Thymus (tissue), 11 donors: ENCODE results near the gene USP7. TPM values are rescaled to one million over a fixed set of nuclear protein-coding genes. Genes with fewer than 3 reads are reported as not detected.
A peak's percentile ranks its signal among the peaks of the same experiment; 100 is the strongest.

ENCODE experiments used
- DNase-seq, 9 donors: peaks; one replicate each; pipeline ENCODE4 v3.0.0-alpha.2; 2013; ENCODE audit warnings: low spot score in 9 of 9, low read depth in 6 of 9, missing footprints in 1 of 9
- H3K27ac ChIP-seq, 2 donors: one replicate each; pipeline ENCODE4 v1.5.1; 2013; ENCODE audit warnings: control low read depth in 1 of 2, low read depth in 1 of 2, low read length in 1 of 2, mild to moderate bottlenecking in 1 of 2, moderate library complexity in 1 of 2
- H3K27me3 ChIP-seq, 2 donors: one replicate each; pipeline ENCODE4 v1.5.1; 2013; ENCODE audit warnings: low read length in 1 of 2; ENCODE audit not compliant: control insufficient read depth in 2 of 2, insufficient read depth in 1 of 2
- H3K36me3 ChIP-seq, 2 donors: one replicate each; pipeline ENCODE4 v1.5.1; 2013; ENCODE audit warnings: low read length in 1 of 2, mild to moderate bottlenecking in 1 of 2, moderate library complexity in 1 of 2; ENCODE audit not compliant: control insufficient read depth in 2 of 2, insufficient read depth in 2 of 2
- H3K4me1 ChIP-seq, 2 donors: one replicate each; pipeline ENCODE4 v1.5.1; 2013; ENCODE audit warnings: low read length in 2 of 2; ENCODE audit not compliant: control insufficient read depth in 2 of 2, insufficient read depth in 2 of 2
- H3K4me3 ChIP-seq, 2 donors: one replicate each; pipeline ENCODE4 v1.5.1; 2013; ENCODE audit warnings: low read length in 2 of 2, control low read depth in 1 of 2, mild to moderate bottlenecking in 1 of 2
- H3K9me3 ChIP-seq, 2 donors: one replicate each; pipeline ENCODE4 v1.5.1; 2013; ENCODE audit warnings: low read length in 1 of 2, mild to moderate bottlenecking in 1 of 2; ENCODE audit not compliant: control insufficient read depth in 2 of 2, insufficient read depth in 1 of 2
- WGBS: extraction: QIAGEN DNeasy Blood & Tissue Kit; methylation state at CpG from one replicate; pipeline ENCODE4 v1.1.7; 2013; 5-methylcytosine and 5-hydroxymethylcytosine counted together
- polyA plus RNA-seq: library from polyadenylated mRNA; stranded (reverse); fragments of 200-250 nt; gene quantifications from one replicate; pipeline ENCODE4 v1.2.3, GENCODE V29; 2013
- total RNA-seq: library from RNA; stranded (reverse); fragments of 120-200 nt; gene quantifications from one replicate; pipeline ENCODE4 v1.2.4, GENCODE V29; 2013
- donor health status: healthy.

USP7 gene
- total and polyA plus RNA-seq, 2 donors, result 58.3 to 75.1 TPM

DNA sequence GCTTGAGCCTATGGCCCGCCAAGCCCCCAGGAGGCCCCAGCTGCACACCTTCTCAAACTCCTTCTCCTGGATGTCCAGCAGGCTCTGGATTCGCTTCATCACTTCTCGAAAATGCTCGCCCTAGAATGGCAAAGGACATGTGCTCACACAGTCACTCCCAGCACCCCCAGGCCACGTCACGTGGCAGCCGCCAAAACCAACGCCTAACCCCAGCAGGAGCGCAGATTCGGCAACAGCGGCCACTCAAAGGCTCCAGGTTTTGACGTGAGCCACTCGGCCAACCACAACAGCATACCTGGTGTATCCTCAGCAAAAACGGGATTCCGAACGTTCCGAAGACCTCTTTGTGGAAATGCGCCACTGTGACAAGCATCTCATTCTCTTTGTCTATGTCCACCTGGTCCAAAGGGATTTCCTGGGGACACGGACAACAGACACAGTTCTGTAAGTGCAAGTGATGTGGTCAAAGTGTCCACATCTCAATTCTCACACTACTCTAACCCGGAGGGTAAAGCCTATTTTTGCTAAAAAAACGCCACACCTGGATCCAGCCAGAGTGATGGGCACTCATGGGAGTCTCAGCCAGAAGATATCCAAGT lies 68.9 kb downstream of the USP7 start:
- Histone ChIP-seq H3K9me3 (no peaks in the 10 kb centered on the region), H3K4me1 (no peaks in the 10 kb centered on the region), H3K27me3 (no peaks in the 10 kb centered on the region), H3K4me3 (no peak overlapping the region), H3K27ac (no peak overlapping the region), H3K36me3 (peaks cover 90 to 94% of the 10 kb centered on the region in 2 donors)
- WGBS, result 98% methylated on average over 21 of the region's 21 CpGs
- no peak for DNase-seq

- no peak for DNase-seq
- no peaks in the 10 kb centered on the region for H3K9me3 ChIP-seq
- H3K36me3 ChIP-seq, result peaks cover 90 to 92% of the 10 kb centered on the region in 2 donors
- H3K4me3 ChIP-seq, result no peak overlapping the region
- H3K27me3 ChIP-seq, result no peaks in the 10 kb centered on the region
- 94% methylated on average over 14 of the region's 14 CpGs for WGBS
- H3K27ac ChIP-seq, result no peak overlapping the region
- H3K4me1 ChIP-seq, result no peaks in the 10 kb centered on the region
Measured at GRCh38 chr16:8893976-8894690, 69.6 kb downstream of the USP7 start.

DNA sequence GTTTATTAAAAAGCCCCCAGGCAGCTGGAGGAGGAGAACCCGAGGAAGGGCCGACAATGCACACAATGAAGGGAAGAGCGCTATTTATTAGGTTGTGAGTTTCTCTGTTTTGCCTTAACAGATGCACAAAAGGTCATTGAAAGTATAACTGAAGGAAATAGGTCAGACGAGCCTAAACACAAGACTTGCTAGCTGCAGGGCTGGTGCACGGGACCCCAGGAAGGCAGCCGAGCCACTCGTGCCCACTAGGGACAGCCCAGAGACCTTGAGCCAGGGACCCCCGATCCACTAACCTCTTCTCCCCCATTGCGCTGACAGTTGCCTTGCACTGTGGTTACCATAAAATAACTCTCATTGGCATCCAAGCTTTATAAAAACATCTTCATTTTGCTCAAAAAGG lies 70.3 kb downstream of the USP7 start:
- no peaks in the 10 kb centered on the region for H3K9me3 ChIP-seq
- no peaks in the 10 kb centered on the region for H3K27me3 ChIP-seq
- no peak overlapping the region for H3K27ac ChIP-seq
- no peak overlapping the region for H3K4me3 ChIP-seq
- WGBS, result 96% methylated on average over 9 of the region's 9 CpGs
- no peak for DNase-seq
- peaks cover 87 to 89% of the 10 kb centered on the region in 2 donors for H3K36me3 ChIP-seq
- H3K4me1 ChIP-seq, result no peaks in the 10 kb centered on the region

- peak overlapping the region in 1 of 2 donors; percentile 78 for H3K27ac ChIP-seq
- H3K4me1 ChIP-seq, result no peaks in the 10 kb centered on the region
- peaks cover 83% of the 10 kb centered on the region in 2 donors for H3K36me3 ChIP-seq
- H3K4me3 ChIP-seq, result no peak overlapping the region
- H3K9me3 ChIP-seq, result no peaks in the 10 kb centered on the region
- H3K27me3 ChIP-seq, result no peaks in the 10 kb centered on the region
- no peak for DNase-seq
- 96% methylated on average over 16 of the region's 16 CpGs for WGBS
Measured at GRCh38 chr16:8892101-8892575, 71.6 kb downstream of the USP7 start.

GRCh38 chr16:8890549-8890921 lies 73.2 kb downstream of the USP7 start:
- H3K9me3 ChIP-seq, result no peaks in the 10 kb centered on the region
- H3K27me3 ChIP-seq, result peaks cover 0 to 13% of the 10 kb centered on the region in 2 donors
- no peak for DNase-seq
- no peak overlapping the region for H3K4me3 ChIP-seq
- no peak overlapping the region for H3K27ac ChIP-seq
- peaks cover 67 to 70% of the 10 kb centered on the region in 2 donors for H3K36me3 ChIP-seq
- 98% methylated on average over 5 of the region's 5 CpGs for WGBS
- H3K4me1 ChIP-seq, result no peaks in the 10 kb centered on the region

GRCh38 chr16:8889893-8890548 lies 73.7 kb downstream of the USP7 start:
- Histone ChIP-seq H3K9me3 (no peaks in the 10 kb centered on the region), H3K27ac (no peak overlapping the region), H3K36me3 (peaks cover 62 to 65% of the 10 kb centered on the region in 2 donors), H3K27me3 (peaks cover 0 to 18% of the 10 kb centered on the region in 2 donors), H3K4me3 (no peak overlapping the region), H3K4me1 (no peaks in the 10 kb centered on the region)
- WGBS, result 93% methylated on average over 14 of the region's 14 CpGs
- no peak for DNase-seq

GRCh38 chr16:8888951-8889892 lies 74.5 kb downstream of the USP7 start:
- peaks cover 0 to 19% of the 10 kb centered on the region in 2 donors for H3K27me3 ChIP-seq
- DNase-seq, result no peak
- H3K27ac ChIP-seq, result no peak overlapping the region
- no peaks in the 10 kb centered on the region for H3K4me1 ChIP-seq
- no peaks in the 10 kb centered on the region for H3K9me3 ChIP-seq
- WGBS, result 93% methylated on average over 23 of the region's 23 CpGs
- no peak overlapping the region for H3K4me3 ChIP-seq
- peaks cover 54 to 57% of the 10 kb centered on the region in 2 donors for H3K36me3 ChIP-seq

GRCh38 chr16:8887952-8888560 lies 75.7 kb downstream of the USP7 start:
- no peaks in the 10 kb centered on the region for H3K9me3 ChIP-seq
- WGBS, result 95% methylated on average over 16 of the region's 16 CpGs
- H3K4me1 ChIP-seq, result no peaks in the 10 kb centered on the region
- DNase-seq, result no peak
- peaks cover 42 to 46% of the 10 kb centered on the region in 2 donors for H3K36me3 ChIP-seq
- H3K27me3 ChIP-seq, result peaks cover 0 to 19% of the 10 kb centered on the region in 2 donors
- H3K4me3 ChIP-seq, result no peak overlapping the region
- no peak overlapping the region for H3K27ac ChIP-seq
